HG02970 (cell line): ENCODE measurements around the gene SMAD6.
"Not testable (repeated sequence)": the region's sequence is repeated elsewhere in the genome, so short reads cannot be mapped to it uniquely, and the experiment has no call there.

Experiments
- ATAC-seq: cut with Tn5 transposase; IDR thresholded peaks from one replicate; pipeline ENCODE4 v1.9.1; 2021; ENCODE audit warnings: mild to moderate bottlenecking, moderate library complexity, moderate number of reproducible peaks; ENCODE audit not compliant: unreplicated experiment, low FRiP score

Gene SMAD6

DNA sequence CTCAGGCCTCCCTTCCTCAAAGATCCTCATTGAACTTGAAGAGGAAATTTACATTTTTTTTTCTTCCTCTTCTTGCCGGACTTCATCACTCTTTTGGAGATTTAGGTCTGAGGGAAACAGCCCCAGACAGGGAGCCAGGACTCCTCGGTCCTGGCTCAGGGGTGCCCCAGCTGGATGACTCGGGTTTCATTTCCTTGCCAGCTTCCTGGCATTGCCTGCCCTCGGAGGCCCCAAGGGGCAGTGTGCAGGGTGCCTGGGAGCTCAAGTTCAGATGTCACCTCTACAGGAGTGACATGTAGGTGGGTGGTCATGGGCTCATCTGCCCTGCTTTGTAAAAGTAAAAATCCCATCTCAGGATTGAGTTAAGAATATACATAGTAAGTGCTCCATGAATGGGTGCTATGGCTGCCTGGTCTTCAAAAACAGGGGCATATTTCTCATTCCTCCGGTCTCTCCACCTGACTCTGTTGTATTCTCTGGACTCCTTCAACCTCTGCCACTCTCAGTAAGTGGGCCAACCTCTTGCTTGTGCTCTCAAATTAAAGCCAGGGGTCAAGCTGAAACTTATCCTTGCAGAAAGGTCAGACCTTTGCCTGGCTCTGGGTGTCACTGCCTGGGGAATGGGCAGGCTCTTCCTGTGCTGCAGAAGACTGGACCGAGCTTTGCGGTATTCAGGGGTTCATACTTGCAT, 51.8 kb downstream of the SMAD6 start:
- no peak for ATAC-seq

DNA sequence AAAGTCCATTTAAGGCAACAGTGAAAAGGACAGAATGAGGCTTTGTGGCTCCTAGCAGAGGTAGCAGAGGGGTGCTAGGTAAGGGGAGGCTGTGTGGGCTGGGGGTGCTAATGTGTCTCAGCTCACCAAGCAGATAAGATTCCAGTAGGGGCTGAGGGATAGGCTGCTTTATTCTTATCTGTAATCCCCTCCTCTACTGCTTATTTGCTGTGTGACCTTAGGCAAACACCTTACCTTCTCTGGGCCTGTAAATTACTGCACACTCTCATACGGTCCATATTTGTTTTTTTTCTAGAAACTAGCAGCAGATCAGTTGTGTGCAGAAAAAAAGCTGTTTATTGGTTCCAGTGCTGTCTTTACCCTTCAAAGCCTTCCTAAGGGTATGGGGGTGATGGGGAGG, 52.8 kb downstream of the SMAD6 start:
- ATAC-seq, result no peak

DNA sequence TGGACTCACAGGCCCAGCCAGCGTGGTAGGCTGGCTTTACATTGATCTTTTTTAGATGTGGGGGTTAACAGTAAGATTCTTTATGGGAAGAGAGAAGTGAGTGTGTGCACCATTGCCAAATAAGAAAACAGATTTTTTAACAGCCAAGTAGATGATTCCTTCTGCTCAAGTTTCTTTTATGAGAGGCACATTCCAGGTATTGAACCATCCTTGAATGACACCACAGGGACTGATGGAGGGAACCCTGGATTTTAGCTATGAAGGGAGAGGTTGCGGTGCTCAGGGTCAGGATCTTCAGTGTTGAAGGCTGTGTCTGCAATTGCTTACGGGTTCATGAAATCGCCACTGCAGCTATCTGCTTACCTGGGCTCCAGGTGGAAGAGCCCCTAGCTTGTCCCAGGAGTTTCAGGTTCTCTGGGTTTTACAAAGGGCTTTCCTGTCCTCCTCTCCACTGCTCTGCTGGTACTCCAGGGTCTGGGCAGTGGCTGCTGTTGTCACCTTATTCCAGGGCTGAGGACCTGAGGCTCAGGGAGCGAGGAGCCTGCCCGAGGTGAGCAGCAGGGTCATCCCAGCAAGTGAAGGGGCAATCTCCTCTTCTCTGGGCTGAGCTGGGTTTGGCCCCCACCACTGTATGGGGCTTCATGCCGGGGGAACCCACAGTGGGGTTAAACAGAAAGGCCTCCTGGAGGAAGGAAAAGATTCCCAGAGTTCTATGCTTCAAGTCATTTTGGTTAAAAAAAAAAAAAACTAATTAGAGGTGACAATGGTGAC, 53.4 kb downstream of the SMAD6 start:
- no peak for ATAC-seq

DNA sequence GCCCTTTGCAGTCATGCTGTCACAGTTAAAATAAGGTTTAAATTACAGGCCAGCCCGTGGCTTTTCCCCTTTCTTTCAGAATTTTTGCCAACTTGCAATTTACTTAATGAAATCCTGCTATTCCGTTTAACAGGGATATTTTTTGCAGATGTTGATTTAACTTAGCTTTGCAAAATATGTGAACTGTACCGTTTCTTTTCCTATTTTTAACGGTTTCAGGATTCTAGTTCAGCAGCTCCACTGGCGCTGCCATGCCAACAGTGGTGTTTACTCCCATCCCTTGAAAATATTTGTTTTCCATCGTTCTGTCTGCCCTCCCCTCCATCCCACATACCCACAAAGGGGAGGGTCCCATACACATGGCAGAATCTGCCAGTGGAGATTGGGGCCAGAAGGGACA, 54.3 kb downstream of the SMAD6 start:
- no peak for ATAC-seq

GRCh38 chr15:66757030-66757429, 55.0 kb downstream of the SMAD6 start:
- ATAC-seq, result no peak

DNA sequence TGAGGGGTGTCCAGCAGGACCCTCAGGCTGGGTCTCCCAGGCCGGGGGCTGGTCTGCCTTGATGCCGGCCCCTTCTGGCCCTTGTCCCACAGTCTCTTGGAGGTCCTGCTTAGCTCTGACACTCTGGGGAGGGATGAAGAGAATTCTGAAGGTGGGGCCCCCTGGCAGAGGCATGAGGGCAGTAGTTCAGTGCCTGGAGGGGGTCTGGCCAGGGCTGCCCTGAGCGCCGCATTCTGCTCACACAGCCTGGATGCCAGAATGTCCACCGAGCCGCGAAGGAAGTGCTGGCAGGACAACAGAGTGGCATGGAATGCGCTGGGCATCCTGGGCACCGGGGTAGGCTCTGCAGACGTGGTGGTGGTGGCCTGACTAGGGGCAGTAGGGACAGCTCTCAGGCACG, 55.5 kb downstream of the SMAD6 start:
- no peak for ATAC-seq

- not testable (repeated sequence) for ATAC-seq
Observed at GRCh38 chr15:66758217-66758616, 56.2 kb downstream of the SMAD6 start.

DNA sequence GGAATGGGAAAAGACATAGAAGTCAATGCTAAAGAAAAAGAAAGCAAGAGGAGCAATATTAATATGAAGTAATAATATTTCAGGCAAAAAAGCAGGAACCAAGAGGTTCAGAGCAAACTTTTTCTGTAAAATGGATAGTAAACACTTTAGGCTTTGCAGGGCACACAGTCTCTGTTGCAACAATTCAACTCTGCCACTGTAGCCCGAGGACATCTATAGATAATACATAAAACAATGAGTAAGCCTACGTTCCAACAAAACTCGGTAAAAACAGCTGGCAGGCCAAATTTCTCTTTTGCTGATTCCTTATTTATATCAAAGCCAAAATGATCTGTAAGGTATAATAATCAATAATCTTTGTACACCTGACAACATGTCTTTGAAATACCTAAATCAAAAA, 56.8 kb downstream of the SMAD6 start:
- no peak for ATAC-seq

- ATAC-seq, result no peak
Observed at GRCh38 chr15:66760097-66760967, 58.3 kb downstream of the SMAD6 start.

DNA sequence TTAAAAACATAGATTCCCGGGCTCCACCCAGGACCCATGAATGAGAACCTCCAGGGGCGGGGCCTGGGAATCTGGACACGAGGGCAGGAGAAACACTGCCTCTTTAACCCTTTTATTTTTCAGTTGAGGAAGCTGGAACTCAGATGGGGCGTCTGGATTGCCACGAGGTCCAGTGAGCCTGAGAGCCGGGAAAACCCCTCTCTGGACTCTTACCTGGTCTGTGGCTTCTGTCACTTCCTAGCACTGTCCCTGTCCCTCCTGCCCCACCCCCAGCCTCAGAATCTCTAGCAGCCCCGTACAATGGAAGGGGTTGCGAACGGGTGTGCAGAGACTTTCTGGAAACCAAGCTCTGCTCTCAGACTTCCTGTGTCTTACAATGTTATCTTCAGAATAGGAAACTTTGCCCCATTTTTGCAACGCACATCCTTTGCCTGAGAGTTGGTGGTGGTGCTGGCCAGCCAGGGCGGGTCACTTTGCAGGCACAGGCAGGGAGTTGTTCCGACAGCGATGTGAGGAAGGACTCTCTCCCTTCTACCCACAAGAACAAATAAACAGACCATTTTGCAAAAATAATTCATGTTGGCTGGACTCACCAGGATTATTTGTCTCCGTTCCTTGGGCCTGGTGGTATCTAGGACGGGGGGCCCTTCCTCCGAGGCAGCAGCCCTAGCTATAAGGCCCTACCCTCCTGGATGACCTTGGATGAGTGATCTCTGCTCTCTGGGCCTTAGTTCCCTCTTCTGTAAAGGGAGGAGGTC, 59.1 kb downstream of the SMAD6 start:
- no peak for ATAC-seq

- ATAC-seq, result no peak
Observed at GRCh38 chr15:66761726-66762595, 59.9 kb downstream of the SMAD6 start.

DNA sequence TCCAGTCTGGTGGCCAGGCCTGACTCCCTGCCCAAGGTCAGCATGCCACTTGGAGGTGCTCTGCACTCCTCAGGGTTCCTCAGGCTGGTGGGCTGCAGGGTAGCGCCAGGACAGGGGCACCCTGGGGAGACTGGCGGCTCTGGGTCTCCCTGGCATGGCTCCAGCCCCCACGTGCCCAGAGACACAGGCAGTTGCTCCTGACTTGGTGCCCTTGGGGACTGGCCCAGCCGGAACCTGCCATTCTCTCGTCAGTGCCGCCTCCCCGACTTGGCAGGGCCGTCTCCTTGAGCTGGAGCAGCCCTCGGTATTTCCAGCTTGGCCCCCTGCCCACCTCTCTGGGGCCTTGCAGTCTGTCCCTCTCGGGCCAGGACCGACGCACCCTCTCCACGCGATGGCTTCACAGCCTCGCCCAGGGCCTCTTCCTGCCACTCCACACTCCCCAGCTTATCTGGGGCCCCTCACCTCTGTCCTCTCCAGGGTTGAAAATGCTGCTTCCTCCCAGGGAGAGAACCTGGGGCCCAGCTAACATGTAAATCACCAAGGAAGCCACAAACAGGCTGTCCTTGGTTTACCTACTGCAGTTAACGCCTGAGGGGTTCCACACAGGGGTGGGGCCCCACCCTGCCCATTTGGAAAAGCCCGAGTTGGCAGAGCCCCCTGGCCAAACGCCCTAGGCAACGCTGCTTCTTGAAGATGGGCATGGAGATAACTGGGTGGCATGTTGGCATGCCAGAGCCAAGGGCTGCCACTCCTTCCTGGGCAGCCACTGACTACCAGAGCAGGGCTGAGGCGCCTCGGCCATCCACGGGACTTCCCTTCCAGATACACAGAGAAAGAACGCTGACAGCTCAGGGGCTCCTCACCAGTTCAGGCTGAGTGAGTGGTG, 61.4 kb downstream of the SMAD6 start:
- ATAC-seq, result no peak

DNA sequence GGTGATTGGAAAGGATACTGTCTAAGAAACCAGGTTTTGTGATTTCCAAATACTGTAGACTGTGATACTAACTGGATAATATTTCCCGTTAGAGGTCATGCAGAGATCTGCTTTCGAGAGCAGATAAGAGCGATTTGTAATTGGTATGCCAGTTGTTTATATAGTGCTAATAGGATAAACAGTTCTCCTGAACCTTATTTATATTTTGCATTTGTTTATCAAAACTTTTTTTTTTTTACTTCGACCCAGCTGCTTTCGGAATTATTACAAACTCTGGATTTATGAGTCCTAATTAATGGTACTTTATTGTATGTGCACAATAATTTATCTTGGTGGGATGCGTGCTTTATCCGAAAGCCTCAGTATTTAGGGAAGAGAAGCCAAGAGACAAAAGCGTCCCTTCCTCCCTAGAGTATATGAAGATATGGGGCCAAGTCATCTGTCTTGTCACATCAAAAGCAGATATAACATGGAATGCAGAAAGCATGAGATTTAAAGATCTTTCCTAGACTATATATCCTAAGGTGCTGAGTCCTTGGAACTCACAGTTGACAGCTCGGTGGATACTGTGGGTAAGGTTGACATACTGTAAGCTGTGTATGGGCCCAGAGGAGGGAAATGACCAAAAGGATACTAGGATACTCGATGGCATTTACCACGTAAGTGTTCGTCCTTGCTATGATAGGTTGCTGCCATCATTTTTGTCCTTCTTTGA, 62.2 kb downstream of the SMAD6 start:
- no peak for ATAC-seq

DNA sequence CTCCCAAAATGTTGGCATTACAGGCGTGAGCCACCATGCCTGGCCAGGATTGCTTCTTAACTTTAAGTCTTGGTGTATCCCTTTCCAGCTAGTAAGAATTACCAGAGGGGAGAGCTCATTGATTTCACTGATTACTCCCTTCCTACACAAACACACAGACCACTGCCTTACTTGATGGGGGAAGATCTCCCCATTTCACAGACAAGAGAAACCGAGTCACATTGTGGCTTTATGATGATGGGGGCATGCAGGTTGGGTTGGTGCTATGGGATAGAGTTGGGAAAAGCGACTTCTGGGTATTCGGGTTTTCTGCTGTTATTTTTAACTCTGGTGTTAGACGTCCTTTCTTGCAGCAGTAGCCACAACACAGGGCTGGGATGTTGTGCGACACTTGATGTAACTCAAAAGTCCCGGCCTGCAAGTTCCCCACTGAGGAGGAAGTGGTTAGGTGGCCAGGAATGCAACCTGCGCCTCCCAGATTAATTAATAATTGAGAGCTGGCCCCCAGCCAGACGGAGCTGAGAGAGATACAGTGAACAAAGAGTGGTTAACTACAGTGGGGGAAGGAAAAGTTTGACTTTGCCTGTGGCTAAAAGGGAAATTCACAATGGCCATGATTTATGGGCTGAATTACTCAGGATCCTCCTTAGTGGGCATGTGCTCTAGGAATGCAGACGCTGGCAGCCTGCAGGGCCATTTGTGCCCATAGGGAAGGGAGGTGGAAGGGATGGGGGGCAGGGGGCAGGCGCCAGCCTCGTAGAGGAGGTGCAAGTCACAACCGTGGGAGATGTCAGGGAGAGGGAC, 63.6 kb downstream of the SMAD6 start:
- peak; percentile 47 for ATAC-seq

DNA sequence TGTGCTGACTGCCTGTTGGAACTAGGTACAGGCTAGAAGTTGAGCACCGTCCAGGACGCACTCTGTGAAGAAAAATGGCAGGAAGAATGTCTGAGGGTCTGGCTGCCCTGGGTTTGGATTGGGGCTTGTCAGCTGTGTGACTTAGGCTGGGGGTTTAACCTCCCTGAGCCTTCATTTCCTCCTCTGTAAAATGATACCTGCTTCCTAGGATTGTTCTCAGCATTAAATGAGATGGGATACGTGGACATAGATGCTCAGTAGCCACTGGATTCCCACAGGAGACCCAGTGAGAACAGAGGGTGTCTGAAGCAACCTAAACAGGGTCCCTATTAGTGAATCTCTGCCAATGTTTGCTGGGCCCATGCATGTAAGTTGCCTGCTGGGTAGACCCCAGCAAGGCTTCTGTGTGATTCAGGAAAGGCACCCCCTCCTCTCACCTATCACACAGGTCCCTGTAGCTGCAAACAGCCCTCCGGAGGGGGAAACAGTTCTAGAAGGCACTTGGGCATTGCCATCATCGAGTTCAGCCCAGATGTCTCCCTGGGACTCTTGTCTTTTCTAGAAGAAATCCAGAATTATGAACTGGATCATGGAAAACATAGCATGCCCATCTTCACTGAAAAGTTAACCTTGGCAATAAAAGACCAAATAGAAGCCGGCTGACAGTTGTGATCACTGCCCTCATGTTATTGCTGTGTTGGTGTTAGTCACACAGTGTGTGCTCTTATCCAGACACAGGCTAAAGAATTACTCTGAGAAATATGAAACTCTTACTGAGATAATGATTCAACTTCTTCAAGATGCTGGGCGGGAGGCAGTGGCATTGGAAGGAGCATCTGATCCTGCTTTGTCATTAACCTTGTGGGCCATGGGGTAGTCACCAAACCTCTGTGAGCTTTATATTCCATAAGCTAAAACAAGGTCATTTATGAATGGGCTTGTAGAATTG, 64.5 kb downstream of the SMAD6 start:
- ATAC-seq, result no peak

GRCh38 chr15:66767240-66767659, 65.2 kb downstream of the SMAD6 start:
- ATAC-seq, result no peak
